Loucy (cell line): Measurements from ENCODE around the gene DLL4.
"Not testable (repeated sequence)": the region's sequence is repeated elsewhere in the genome, so short reads cannot be mapped to it uniquely, and the experiment has no call there.

Source experiments
- CTCF ChIP-seq: fragments of 200-600 bp; sonication (generic); conservative IDR thresholded peaks from 2 replicates; pipeline ENCODE4 v1.5.1; 2014; ENCODE audit warnings: mild to moderate bottlenecking, antibody characterized with exemption, low read length
- EZH2phosphoT487 ChIP-seq: fragments of 200-600 bp; IDR thresholded peaks from 2 replicates; pipeline ENCODE4 v1.6.1; 2018; ENCODE audit warnings: antibody characterized with exemption, mild to moderate bottlenecking, moderate library complexity, borderline replicate concordance

DNA sequence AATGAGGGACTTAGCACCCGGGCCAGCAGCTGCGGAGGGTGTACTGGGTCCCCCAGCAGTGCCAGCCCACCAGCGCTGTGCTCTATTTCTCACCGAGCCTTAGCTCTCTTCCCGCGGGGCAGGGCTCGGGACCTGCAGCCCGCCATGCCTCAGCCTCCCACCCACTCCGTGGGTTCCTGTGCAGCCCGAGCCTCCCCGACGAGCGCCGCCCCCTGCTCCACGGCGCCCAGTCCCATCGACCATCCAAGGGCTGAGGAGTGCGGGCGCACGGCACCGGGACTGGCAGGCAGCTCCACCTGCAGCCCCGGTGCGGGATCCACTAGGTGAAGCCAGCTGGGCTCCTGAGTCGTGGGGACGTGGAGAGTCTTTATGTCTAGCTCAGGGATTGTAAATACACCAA lies 32.6 kb downstream of the DLL4 start:
- TF ChIP-seq CTCF, EZH2phosphoT487: not testable (repeated sequence)
